ENCODE measurements around the gene PKHD1.

PKHD1 gene

GRCh38 chr6:51614725-51615124 is 472.7 kb downstream of the PKHD1 start:
- H3K9me3 ChIP-seq (ENCODE audit: control insufficient read depth, low read length) = no peaks in the 10 kb centered on the region

GRCh38 chr6:51613558-51613957 is 473.9 kb downstream of the PKHD1 start:
- H3K27me3 ChIP-seq (replicated peaks; ENCODE audit: control insufficient read depth, insufficient read depth, low read length) = no peaks in the 10 kb centered on the region

More at GRCh38 chr6:51614725-51615124, 472.7 kb downstream of the PKHD1 start:
- H3K4me3 ChIP-seq (ENCODE audit: low read length) = no peak overlapping the region
- no peaks in the 10 kb centered on the region for H3K4me1 ChIP-seq (ENCODE audit: control insufficient read depth, insufficient read depth, low read length)
- no peak for DNase-seq (ENCODE audit: low read depth)
- no peaks in the 10 kb centered on the region for H3K36me3 ChIP-seq (ENCODE audit: control insufficient read depth, insufficient read depth, low read length, severe bottlenecking)
- no peak overlapping the region for H3K9ac ChIP-seq (ENCODE audit: low read length)
- no peaks in the 10 kb centered on the region for H3K27me3 ChIP-seq (replicated peaks; ENCODE audit: control insufficient read depth, insufficient read depth, low read length)

GRCh38 chr6:51608932-51609331 is 478.5 kb downstream of the PKHD1 start:
- DNase-seq (ENCODE audit: low read depth) = no peak
- Histone ChIP-seq H3K36me3 (ENCODE audit: control insufficient read depth, insufficient read depth, low read length, severe bottlenecking) (no peaks in the 10 kb centered on the region), H3K9me3 (ENCODE audit: control insufficient read depth, low read length) (no peaks in the 10 kb centered on the region), H3K4me3 (ENCODE audit: low read length) (no peak overlapping the region), H3K4me1 (ENCODE audit: control insufficient read depth, insufficient read depth, low read length) (no peaks in the 10 kb centered on the region), H3K27me3 (replicated peaks; ENCODE audit: control insufficient read depth, insufficient read depth, low read length) (no peaks in the 10 kb centered on the region), H3K9ac (ENCODE audit: low read length) (no peak overlapping the region)

More at GRCh38 chr6:51613558-51613957, 473.9 kb downstream of the PKHD1 start:
- Histone ChIP-seq H3K9ac (ENCODE audit: low read length) (no peak overlapping the region), H3K4me1 (ENCODE audit: control insufficient read depth, insufficient read depth, low read length) (no peaks in the 10 kb centered on the region), H3K36me3 (ENCODE audit: control insufficient read depth, insufficient read depth, low read length, severe bottlenecking) (no peaks in the 10 kb centered on the region), H3K9me3 (ENCODE audit: control insufficient read depth, low read length) (no peaks in the 10 kb centered on the region), H3K4me3 (ENCODE audit: low read length) (no peak overlapping the region)
- no peak for DNase-seq (ENCODE audit: low read depth)

GRCh38 chr6:51608383-51608782 is 479.0 kb downstream of the PKHD1 start:
- Histone ChIP-seq H3K4me1 (ENCODE audit: control insufficient read depth, insufficient read depth, low read length) (no peaks in the 10 kb centered on the region), H3K36me3 (ENCODE audit: control insufficient read depth, insufficient read depth, low read length, severe bottlenecking) (no peaks in the 10 kb centered on the region), H3K9me3 (ENCODE audit: control insufficient read depth, low read length) (no peaks in the 10 kb centered on the region), H3K27me3 (replicated peaks; ENCODE audit: control insufficient read depth, insufficient read depth, low read length) (no peaks in the 10 kb centered on the region), H3K9ac (ENCODE audit: low read length) (no peak overlapping the region), H3K4me3 (ENCODE audit: low read length) (no peak overlapping the region)
- DNase-seq (ENCODE audit: low read depth) = no peak

- Histone ChIP-seq H3K9me3 (ENCODE audit: control insufficient read depth, low read length) (peaks cover 2% of the 10 kb centered on the region), H3K4me1 (ENCODE audit: control insufficient read depth, insufficient read depth, low read length) (no peaks in the 10 kb centered on the region), H3K27me3 (replicated peaks; ENCODE audit: control insufficient read depth, insufficient read depth, low read length) (no peaks in the 10 kb centered on the region), H3K4me3 (ENCODE audit: low read length) (no peak overlapping the region), H3K9ac (ENCODE audit: low read length) (no peak overlapping the region), H3K36me3 (ENCODE audit: control insufficient read depth, insufficient read depth, low read length, severe bottlenecking) (no peaks in the 10 kb centered on the region)
- DNase-seq (ENCODE audit: low read depth) = no peak
Observed at GRCh38 chr6:51600514-51600913, 486.9 kb downstream of the PKHD1 start.

- Histone ChIP-seq H3K9ac (ENCODE audit: low read length) (no peak overlapping the region), H3K4me3 (ENCODE audit: low read length) (no peak overlapping the region), H3K36me3 (ENCODE audit: control insufficient read depth, insufficient read depth, low read length, severe bottlenecking) (no peaks in the 10 kb centered on the region), H3K9me3 (ENCODE audit: control insufficient read depth, low read length) (peaks cover 3% of the 10 kb centered on the region), H3K27me3 (replicated peaks; ENCODE audit: control insufficient read depth, insufficient read depth, low read length) (no peaks in the 10 kb centered on the region), H3K4me1 (ENCODE audit: control insufficient read depth, insufficient read depth, low read length) (no peaks in the 10 kb centered on the region)
- DNase-seq (ENCODE audit: low read depth) = no peak
Observed at GRCh38 chr6:51598171-51598570, 489.2 kb downstream of the PKHD1 start.

GRCh38 chr6:51594981-51595380 is 492.4 kb downstream of the PKHD1 start:
- Histone ChIP-seq H3K9ac (ENCODE audit: low read length) (no peak overlapping the region), H3K4me3 (ENCODE audit: low read length) (no peak overlapping the region), H3K36me3 (ENCODE audit: control insufficient read depth, insufficient read depth, low read length, severe bottlenecking) (no peaks in the 10 kb centered on the region), H3K4me1 (ENCODE audit: control insufficient read depth, insufficient read depth, low read length) (no peaks in the 10 kb centered on the region), H3K27me3 (replicated peaks; ENCODE audit: control insufficient read depth, insufficient read depth, low read length) (no peaks in the 10 kb centered on the region), H3K9me3 (ENCODE audit: control insufficient read depth, low read length) (peaks cover 3% of the 10 kb centered on the region)
- DNase-seq (ENCODE audit: low read depth) = no peak

GRCh38 chr6:51585264-51585663 is 502.1 kb downstream of the PKHD1 start:
- Histone ChIP-seq H3K4me3 (ENCODE audit: low read length) (no peak overlapping the region), H3K36me3 (ENCODE audit: control insufficient read depth, insufficient read depth, low read length, severe bottlenecking) (no peaks in the 10 kb centered on the region), H3K27me3 (replicated peaks; ENCODE audit: control insufficient read depth, insufficient read depth, low read length) (no peaks in the 10 kb centered on the region), H3K4me1 (ENCODE audit: control insufficient read depth, insufficient read depth, low read length) (no peaks in the 10 kb centered on the region), H3K9ac (ENCODE audit: low read length) (no peak overlapping the region), H3K9me3 (ENCODE audit: control insufficient read depth, low read length) (peaks cover 11% of the 10 kb centered on the region)
- DNase-seq (ENCODE audit: low read depth) = no peak

- Histone ChIP-seq H3K4me1 (ENCODE audit: control insufficient read depth, insufficient read depth, low read length) (no peaks in the 10 kb centered on the region), H3K36me3 (ENCODE audit: control insufficient read depth, insufficient read depth, low read length, severe bottlenecking) (no peaks in the 10 kb centered on the region), H3K9me3 (ENCODE audit: control insufficient read depth, low read length) (peaks cover 11% of the 10 kb centered on the region), H3K27me3 (replicated peaks; ENCODE audit: control insufficient read depth, insufficient read depth, low read length) (no peaks in the 10 kb centered on the region), H3K9ac (ENCODE audit: low read length) (no peak overlapping the region), H3K4me3 (ENCODE audit: low read length) (no peak overlapping the region)
- DNase-seq (ENCODE audit: low read depth) = no peak
Observed at GRCh38 chr6:51584163-51584562, 503.2 kb downstream of the PKHD1 start.

GRCh38 chr6:51578994-51579393 is 508.4 kb downstream of the PKHD1 start:
- H3K4me3 ChIP-seq (ENCODE audit: low read length) = no peak overlapping the region
- H3K9ac ChIP-seq (ENCODE audit: low read length) = no peak overlapping the region
- H3K9me3 ChIP-seq (ENCODE audit: control insufficient read depth, low read length) = peaks cover 5% of the 10 kb centered on the region
- H3K36me3 ChIP-seq (ENCODE audit: control insufficient read depth, insufficient read depth, low read length, severe bottlenecking) = no peaks in the 10 kb centered on the region
- no peaks in the 10 kb centered on the region for H3K27me3 ChIP-seq (replicated peaks; ENCODE audit: control insufficient read depth, insufficient read depth, low read length)
- DNase-seq (ENCODE audit: low read depth) = no peak
- H3K4me1 ChIP-seq (ENCODE audit: control insufficient read depth, insufficient read depth, low read length) = no peaks in the 10 kb centered on the region

GRCh38 chr6:51578362-51578761 is 509.1 kb downstream of the PKHD1 start:
- Histone ChIP-seq H3K4me1 (ENCODE audit: control insufficient read depth, insufficient read depth, low read length) (no peaks in the 10 kb centered on the region), H3K9me3 (ENCODE audit: control insufficient read depth, low read length) (peaks cover 5% of the 10 kb centered on the region), H3K4me3 (ENCODE audit: low read length) (no peak overlapping the region)

GRCh38 chr6:51574040-51574439 is 513.4 kb downstream of the PKHD1 start:
- H3K27me3 ChIP-seq (replicated peaks; ENCODE audit: control insufficient read depth, insufficient read depth, low read length) = no peaks in the 10 kb centered on the region
- no peaks in the 10 kb centered on the region for H3K4me1 ChIP-seq (ENCODE audit: control insufficient read depth, insufficient read depth, low read length)
- H3K9me3 ChIP-seq (ENCODE audit: control insufficient read depth, low read length) = no peaks in the 10 kb centered on the region

More at GRCh38 chr6:51578362-51578761, 509.1 kb downstream of the PKHD1 start:
- Histone ChIP-seq H3K36me3 (ENCODE audit: control insufficient read depth, insufficient read depth, low read length, severe bottlenecking) (no peaks in the 10 kb centered on the region), H3K9ac (ENCODE audit: low read length) (no peak overlapping the region), H3K27me3 (replicated peaks; ENCODE audit: control insufficient read depth, insufficient read depth, low read length) (no peaks in the 10 kb centered on the region)
- DNase-seq (ENCODE audit: low read depth) = no peak

More at GRCh38 chr6:51574040-51574439, 513.4 kb downstream of the PKHD1 start:
- no peaks in the 10 kb centered on the region for H3K36me3 ChIP-seq (ENCODE audit: control insufficient read depth, insufficient read depth, low read length, severe bottlenecking)
- H3K9ac ChIP-seq (ENCODE audit: low read length) = no peak overlapping the region
- H3K4me3 ChIP-seq (ENCODE audit: low read length) = no peak overlapping the region
- DNase-seq (ENCODE audit: low read depth) = no peak
